Left hindlimb (tissue), 1 donor: ENCODE measurements around the gene DOCK10.
"Not testable (repeated sequence)": the region's sequence is repeated elsewhere in the genome, so short reads cannot be mapped to it uniquely, and the experiment has no call there.

Source experiments
- DNase-seq: peaks from one replicate; pipeline ENCODE4 v3.0.0-alpha.2; 2018

DOCK10 gene

GRCh38 chr2:224941960-224942359 is 100.3 kb downstream of the DOCK10 start:
- DNase-seq = no peak

GRCh38 chr2:224940618-224941017 is 101.7 kb downstream of the DOCK10 start:
- no peak for DNase-seq

- DNase-seq = no peak
Observed at GRCh38 chr2:224938651-224939182, 103.6 kb downstream of the DOCK10 start.

- DNase-seq = no peak
Observed at GRCh38 chr2:224937887-224938286, 104.4 kb downstream of the DOCK10 start.

GRCh38 chr2:224934526-224935188 is 107.6 kb downstream of the DOCK10 start:
- no peak for DNase-seq

GRCh38 chr2:224933431-224933830 is 108.8 kb downstream of the DOCK10 start:
- DNase-seq = no peak

GRCh38 chr2:224932522-224932921 is 109.7 kb downstream of the DOCK10 start:
- no peak for DNase-seq

GRCh38 chr2:224931956-224932355 is 110.3 kb downstream of the DOCK10 start:
- DNase-seq = no peak

- no peak for DNase-seq
Observed at GRCh38 chr2:224930990-224931389, 111.3 kb downstream of the DOCK10 start.

- no peak for DNase-seq
Observed at GRCh38 chr2:224930124-224930523, 112.1 kb downstream of the DOCK10 start.

- DNase-seq = no peak
Observed at GRCh38 chr2:224929512-224929911, 112.8 kb downstream of the DOCK10 start.

GRCh38 chr2:224927646-224928173 is 114.6 kb downstream of the DOCK10 start:
- no peak for DNase-seq

- no peak for DNase-seq
Observed at GRCh38 chr2:224927011-224927410, 115.3 kb downstream of the DOCK10 start.

- no peak for DNase-seq
Observed at GRCh38 chr2:224925810-224926100, 116.5 kb downstream of the DOCK10 start.

GRCh38 chr2:224925061-224925809 is 117.0 kb downstream of the DOCK10 start:
- DNase-seq = no peak

GRCh38 chr2:224924631-224925030 is 117.6 kb downstream of the DOCK10 start:
- no peak for DNase-seq

GRCh38 chr2:224922142-224922727 is 120.0 kb downstream of the DOCK10 start:
- DNase-seq = no peak

GRCh38 chr2:224919472-224920110 is 122.7 kb downstream of the DOCK10 start:
- no peak for DNase-seq

- no peak for DNase-seq
Observed at GRCh38 chr2:224918626-224919471, 123.4 kb downstream of the DOCK10 start.

GRCh38 chr2:224917246-224917645 is 125.0 kb downstream of the DOCK10 start:
- DNase-seq = not testable (repeated sequence)

GRCh38 chr2:224915136-224915535 is 127.1 kb downstream of the DOCK10 start:
- no peak for DNase-seq

- DNase-seq = no peak
Observed at GRCh38 chr2:224910574-224910925, 131.7 kb downstream of the DOCK10 start.
